Liver (tissue), 9 donors: Measurements from ENCODE around the gene CNTNAP3. TPM values are rescaled to one million over a fixed set of nuclear protein-coding genes. Genes with fewer than 3 reads are reported as not detected.
"Not testable (repeated sequence)": the region's sequence is repeated elsewhere in the genome, so short reads cannot be mapped to it uniquely, and the experiment has no call there.

Experiments used
- DNase-seq: peaks from one replicate; pipeline ENCODE4 v3.0.0-alpha.2; 2017; ENCODE audit warnings: low spot score
- H3K27ac ChIP-seq, 2 donors: one replicate each; pipeline ENCODE4 v1.7.0; 2013; ENCODE audit warnings: inconsistent platforms in 2 of 2, low read length in 2 of 2, control low read depth in 1 of 2, low read depth in 1 of 2, mild to moderate bottlenecking in 1 of 2
- H3K27me3 ChIP-seq, 4 donors: one replicate each; pipeline versions ENCODE4 v1.6.1 to v1.7.0; 2013; ENCODE audit warnings: low read length in 3 of 4, inconsistent platforms in 1 of 4, mild to moderate bottlenecking in 1 of 4, moderate library complexity in 1 of 4; ENCODE audit not compliant: control insufficient read depth in 4 of 4, insufficient read depth in 4 of 4
- H3K36me3 ChIP-seq, 4 donors: one replicate each; pipeline versions ENCODE4 v1.6.1 to v1.7.0; 2013; ENCODE audit warnings: low read length in 3 of 4, mild to moderate bottlenecking in 3 of 4, low read depth in 1 of 4, moderate library complexity in 1 of 4; ENCODE audit not compliant: control insufficient read depth in 4 of 4, insufficient read depth in 3 of 4
- H3K4me1 ChIP-seq, 4 donors: one replicate each; pipeline versions ENCODE4 v1.6.1 to v1.7.0; 2013; ENCODE audit warnings: low read length in 3 of 4, mild to moderate bottlenecking in 3 of 4, moderate library complexity in 1 of 4; ENCODE audit not compliant: control insufficient read depth in 4 of 4, insufficient read depth in 4 of 4
- H3K4me3 ChIP-seq, 3 donors: one replicate each; pipeline versions ENCODE4 v1.6.1 to v1.7.0; 2013; ENCODE audit warnings: low read length in 3 of 3, control low read depth in 1 of 3, low read depth in 1 of 3, mild to moderate bottlenecking in 1 of 3
- H3K9ac ChIP-seq, 2 donors: one replicate each; pipeline ENCODE4 v1.7.0; 2013; ENCODE audit warnings: low read length in 2 of 2, mild to moderate bottlenecking in 2 of 2, moderate library complexity in 2 of 2, control low read depth in 1 of 2, low read depth in 1 of 2
- H3K9me3 ChIP-seq, 4 donors: one replicate each; pipeline versions ENCODE4 v1.6.1 to v1.7.0; 2013; ENCODE audit warnings: low read length in 3 of 4; ENCODE audit not compliant: control insufficient read depth in 4 of 4
- WGBS: extraction: QIAGEN DNeasy Blood & Tissue Kit; methylation state at CpG from one replicate; pipeline ENCODE4 v1.1.7; 2013; 5-methylcytosine and 5-hydroxymethylcytosine counted together
- polyA plus RNA-seq, 2 donors: library from polyadenylated mRNA; stranded (reverse) in 1 of 2; unstranded in 1 of 2; fragments of 200-250 nt in 1 of 2; fragments of >200 nt in 1 of 2; fragmentation: Nextera tagmentation in 1 of 2; extraction: Ambion mirVana in 1 of 2; gene quantifications; one replicate each; pipeline versions ENCODE4 v1.2.1 to v1.2.3, GENCODE V29; 2013 to 2015
- total RNA-seq, 2 donors: library from RNA; depleted of rRNA; stranded (reverse); fragments of >200 nt; gene quantifications; one replicate each; pipeline ENCODE4 v1.2.3, GENCODE V29; 2014
- donor health status: healthy.
- donor health status: healthy.
- donor health status: healthy.
- donor health status: healthy.
- donor health status: healthy.

CNTNAP3 gene
- total and polyA plus RNA-seq, 4 donors, result 0.68 to 4.4 (median 1.0) TPM

DNA sequence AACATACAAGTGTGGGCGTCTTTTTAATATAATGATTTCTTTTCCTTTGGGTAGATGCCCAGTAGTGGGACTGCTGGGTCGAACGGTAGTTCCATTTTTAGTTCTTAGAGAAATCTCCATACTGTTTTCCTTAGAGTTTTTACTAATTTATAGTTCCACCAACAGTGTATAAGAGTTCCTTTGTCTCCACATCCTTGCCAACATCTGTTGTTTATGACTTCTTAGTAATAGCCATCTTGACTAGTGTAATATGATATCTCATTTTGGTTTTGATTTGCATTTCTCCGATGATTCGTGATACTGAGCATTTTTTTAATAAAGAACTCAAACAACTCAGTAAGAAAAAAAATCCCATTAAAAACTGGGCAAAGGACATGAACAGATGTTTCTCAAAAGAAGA, 225.0 kb downstream of the CNTNAP3 start:
- 88% methylated on average over 5 of the region's 5 CpGs for WGBS
- H3K36me3 ChIP-seq, H3K27ac ChIP-seq, DNase-seq, H3K9ac ChIP-seq, H3K27me3 ChIP-seq, H3K4me3 ChIP-seq, H3K9me3 ChIP-seq, H3K4me1 ChIP-seq: not testable (repeated sequence)

DNA sequence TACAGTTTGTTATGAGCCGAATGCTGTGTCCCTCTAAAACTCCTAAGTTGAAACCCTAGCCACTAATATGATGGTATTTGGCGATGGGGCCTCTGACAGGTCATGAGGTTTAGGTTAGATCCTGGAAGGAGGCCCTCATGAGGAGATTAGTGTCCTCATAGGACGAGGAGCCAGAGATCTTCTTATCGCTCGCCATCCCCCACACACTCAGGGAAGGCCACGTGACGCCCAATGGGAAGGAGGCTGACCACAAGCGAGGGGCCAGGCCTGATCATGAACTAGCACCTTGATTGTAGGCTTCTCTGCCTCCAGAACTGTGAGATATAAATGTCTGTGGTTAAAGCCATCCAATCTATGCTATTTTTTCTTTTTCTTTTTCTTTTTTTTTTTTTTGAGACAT, 233.5 kb downstream of the CNTNAP3 start:
- H3K27me3 ChIP-seq, H3K4me1 ChIP-seq, H3K9me3 ChIP-seq, H3K27ac ChIP-seq, H3K9ac ChIP-seq, DNase-seq, H3K4me3 ChIP-seq, H3K36me3 ChIP-seq: not testable (repeated sequence)
- 73% methylated on average over 8 of the region's 8 CpGs for WGBS

DNA sequence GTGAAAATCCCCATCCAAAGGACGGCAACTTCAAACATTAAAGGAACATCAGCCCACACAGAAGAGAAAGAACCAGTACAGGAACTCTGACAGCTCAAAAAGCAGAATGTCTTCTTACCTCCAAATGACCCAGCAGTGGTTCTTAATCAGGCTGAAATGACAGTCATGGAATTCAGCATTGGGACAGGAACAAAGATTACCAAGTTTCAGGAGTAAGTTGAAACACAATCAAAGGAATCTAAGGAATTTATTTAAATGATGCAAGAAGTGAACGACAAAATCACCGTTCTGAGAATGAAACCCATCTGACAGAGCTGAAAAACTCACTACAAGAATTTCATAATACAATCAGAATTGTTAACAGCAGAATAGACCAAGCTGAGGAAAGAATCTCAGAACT, 241.1 kb downstream of the CNTNAP3 start:
- WGBS, result 47% methylated on average over 3 of the region's 3 CpGs

DNA sequence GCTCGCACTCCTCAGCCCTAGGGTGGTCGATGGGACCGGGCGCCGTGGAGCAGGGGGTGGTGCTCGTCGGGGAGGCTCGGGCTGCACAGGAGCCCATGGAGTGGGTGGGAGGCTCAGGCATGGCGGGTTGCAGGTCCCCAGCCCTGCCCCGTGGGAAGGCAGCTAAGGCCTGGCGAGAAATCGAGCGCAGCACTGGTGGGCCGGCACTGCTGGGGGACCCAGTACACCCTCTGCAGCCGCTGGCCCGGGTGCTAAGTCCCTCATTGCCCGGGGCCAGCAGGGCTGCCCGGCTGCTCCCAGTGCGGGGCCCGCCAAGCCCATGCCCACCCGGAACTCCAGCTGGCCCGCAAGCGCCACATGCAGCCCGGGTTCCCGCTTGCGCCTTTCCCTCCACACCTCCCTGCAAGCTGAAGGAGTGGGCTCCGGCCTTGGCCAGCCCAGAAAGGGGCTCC, 245.6 kb downstream of the CNTNAP3 start:
- not testable (repeated sequence) for H3K36me3 ChIP-seq, H3K4me3 ChIP-seq, DNase-seq, H3K9me3 ChIP-seq, H3K27ac ChIP-seq, H3K9ac ChIP-seq, H3K4me1 ChIP-seq, H3K27me3 ChIP-seq
- WGBS, result 92% methylated on average over 27 of the region's 27 CpGs

More for the DNA sequence above, 241.1 kb downstream of the CNTNAP3 start:
- not testable (repeated sequence) for H3K4me3 ChIP-seq, H3K36me3 ChIP-seq, H3K4me1 ChIP-seq, DNase-seq, H3K9ac ChIP-seq, H3K27ac ChIP-seq, H3K9me3 ChIP-seq, H3K27me3 ChIP-seq

DNA sequence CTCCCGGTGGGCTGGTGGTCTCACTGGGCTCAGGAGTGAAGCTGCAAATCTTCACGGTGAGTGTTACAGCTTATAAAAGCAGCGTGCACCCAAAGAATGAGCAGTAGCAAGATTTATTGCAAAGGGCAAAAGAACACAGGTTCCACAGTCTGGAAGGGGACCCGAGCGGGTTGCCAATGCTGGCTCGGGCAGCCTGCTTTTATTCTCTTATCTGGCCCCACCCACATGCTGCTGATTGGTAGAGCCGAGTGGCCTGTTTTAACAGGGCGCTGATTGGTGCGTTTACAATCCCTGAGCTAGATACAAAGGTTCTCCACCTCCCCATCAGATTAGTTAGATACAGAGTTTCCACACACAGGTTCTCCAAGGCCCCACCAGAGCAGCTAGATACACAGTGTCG, 246.2 kb downstream of the CNTNAP3 start:
- H3K4me1 ChIP-seq, H3K27ac ChIP-seq, H3K9me3 ChIP-seq, H3K4me3 ChIP-seq, H3K9ac ChIP-seq, H3K27me3 ChIP-seq, DNase-seq, H3K36me3 ChIP-seq: not testable (repeated sequence)
- WGBS, result 90% methylated on average over 10 of the region's 10 CpGs

DNA sequence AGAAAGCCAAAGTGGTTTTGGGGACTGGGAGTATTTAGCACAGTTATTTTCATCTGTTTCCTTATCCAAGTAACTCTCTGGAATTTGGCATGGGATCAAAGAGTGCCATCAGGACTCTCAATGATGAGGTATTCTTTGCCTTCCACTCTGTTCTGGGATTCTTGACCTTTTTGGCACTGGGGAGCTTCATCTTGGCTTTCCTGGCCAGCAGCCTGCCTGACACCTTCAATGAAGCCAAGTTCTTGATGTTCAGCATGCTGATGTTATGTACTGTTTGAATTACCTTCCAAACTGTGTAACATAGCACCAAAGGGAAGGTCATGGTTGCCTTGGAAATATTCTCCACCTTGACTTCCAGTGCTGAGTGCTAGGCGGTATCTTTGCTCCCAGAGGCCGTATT, 248.8 kb downstream of the CNTNAP3 start:
- H3K9me3 ChIP-seq, H3K9ac ChIP-seq, H3K36me3 ChIP-seq, DNase-seq, H3K27ac ChIP-seq, H3K4me1 ChIP-seq, H3K27me3 ChIP-seq, H3K4me3 ChIP-seq: not testable (repeated sequence)
- WGBS, result 51% methylated on average over 2 of the region's 2 CpGs

DNA sequence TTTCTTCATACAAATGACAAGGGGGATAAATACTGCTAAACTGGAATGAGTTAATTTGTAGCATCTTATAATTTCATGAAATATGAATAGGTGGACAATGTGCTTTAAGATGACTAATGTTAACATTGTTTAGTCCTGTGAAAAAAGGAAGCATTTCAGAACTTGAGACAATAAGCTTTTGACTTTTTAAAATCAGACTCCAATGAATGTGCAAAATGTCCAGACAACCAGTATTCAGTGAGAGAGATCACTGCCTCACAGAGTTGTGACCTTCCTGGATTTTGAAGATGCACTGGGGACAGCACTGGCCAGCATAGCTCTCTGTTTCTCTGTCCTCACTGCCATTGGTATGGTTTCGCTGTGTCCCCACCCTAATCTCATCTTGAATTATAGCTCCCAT, 249.7 kb downstream of the CNTNAP3 start:
- not testable (repeated sequence) for H3K36me3 ChIP-seq, H3K9ac ChIP-seq, H3K4me3 ChIP-seq, DNase-seq, H3K27me3 ChIP-seq, H3K9me3 ChIP-seq, H3K4me1 ChIP-seq, H3K27ac ChIP-seq
- 81% methylated on average over 1 of the region's 1 CpG for WGBS

DNA sequence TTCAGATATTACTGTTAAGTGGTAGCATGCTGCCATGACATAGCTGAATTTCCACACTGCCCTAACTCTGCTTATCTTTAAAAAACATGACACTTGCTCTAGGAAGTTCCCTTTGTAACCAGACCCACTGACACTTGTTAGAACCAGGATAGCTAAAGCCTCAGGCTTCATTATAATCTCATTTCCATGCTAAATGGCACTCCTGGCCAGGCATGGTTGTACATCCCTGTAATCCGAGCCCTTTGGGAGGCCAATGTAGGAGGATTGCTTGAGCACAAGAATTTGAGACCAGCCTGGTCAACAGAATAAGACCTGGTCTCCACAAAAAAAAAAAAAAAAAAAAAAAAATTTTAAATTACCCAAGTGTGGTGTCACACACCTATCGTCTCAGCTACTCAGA, 254.1 kb downstream of the CNTNAP3 start:
- WGBS, result 65% methylated on average over 2 of the region's 2 CpGs
- DNase-seq, H3K27ac ChIP-seq, H3K9me3 ChIP-seq, H3K4me1 ChIP-seq, H3K9ac ChIP-seq, H3K36me3 ChIP-seq, H3K4me3 ChIP-seq, H3K27me3 ChIP-seq: not testable (repeated sequence)
